G401 (cell line): Measurements from ENCODE around the gene GPN1. TPM values are rescaled to one million over a fixed set of nuclear protein-coding genes. Genes with fewer than 3 reads are reported as not detected.
A peak's percentile ranks its signal among the peaks of the same experiment; 100 is the strongest.
"Not testable (repeated sequence)": the region's sequence is repeated elsewhere in the genome, so short reads cannot be mapped to it uniquely, and the experiment has no call there.

Source experiments
- DNase-seq: peaks from one replicate; pipeline ENCODE4 v3.0.0-alpha.2; 2015; ENCODE audit warnings: low spot score
- in situ Hi-C: cut with HindIII; loops from 2 replicates; pipeline ENCODE4 v1.10.0; 2016; ENCODE audit warnings: low sequenced_read_pairs, mixed read lengths
- total RNA-seq: library from RNA; depleted of rRNA; stranded (reverse); fragments of >200 nt; shearing (Covaris generic); gene quantifications from 2 replicates; pipeline ENCODE4 v1.2.3, GENCODE V29; 2014; rRNA removed

GPN1 gene
- 45.7 and 63.6 TPM in 2 replicates for total RNA-seq

GRCh38 chr2:27628767-27629709 is at the start of gene GPN1, which contains the start of gene CCDC121:
GPN1 (plus strand) TSS chr2:27629050; CDS start chr2:27629059, 9 bp downstream.
CCDC121 (minus strand) TSS chr2:27629012; CDS start chr2:27627799, 1,213 bp downstream.
- in situ Hi-C loops, result loop anchor here (10.0 kb wide), 1 partner anchor 174 kb away; no protein-coding TSS in a partner anchor
- peak; percentile 90 for DNase-seq

GRCh38 chr2:27581417-27582128 is 47.3 kb upstream of the GPN1 start:
- in situ Hi-C loops, result no loop called here
- no peak for DNase-seq

- DNase-seq, result peak; percentile 1
- in situ Hi-C loops, result no loop called here
Measured at GRCh38 chr2:27582129-27582694, 46.6 kb upstream of the GPN1 start.

- peak; percentile 86 for DNase-seq
- in situ Hi-C loops, result no loop called here
Measured at GRCh38 chr2:27582695-27583389, 46.0 kb upstream of the GPN1 start, which contains the start of gene ZNF512. ZNF512 (plus strand) TSS chr2:27583042; CDS start chr2:27583113, 71 bp downstream.

- in situ Hi-C loops, result no loop called here
- DNase-seq, result no peak
Measured at GRCh38 chr2:27583390-27583915, 45.4 kb upstream of the GPN1 start.

GRCh38 chr2:27584597-27584996 is 44.3 kb upstream of the GPN1 start:
- no peak for DNase-seq
- in situ Hi-C loops, result no loop called here

GRCh38 chr2:27587025-27587424 is 41.8 kb upstream of the GPN1 start:
- in situ Hi-C loops, result no loop called here

GRCh38 chr2:27588308-27588707 is 40.5 kb upstream of the GPN1 start:
- in situ Hi-C loops, result no loop called here
- DNase-seq, result no peak

More at GRCh38 chr2:27587025-27587424, 41.8 kb upstream of the GPN1 start:
- no peak for DNase-seq

- in situ Hi-C loops, result no loop called here
- no peak for DNase-seq
Measured at GRCh38 chr2:27591745-27592144, 37.1 kb upstream of the GPN1 start.

GRCh38 chr2:27593240-27593639 is 35.6 kb upstream of the GPN1 start:
- no peak for DNase-seq
- in situ Hi-C loops, result no loop called here

- DNase-seq, in situ Hi-C loops: not testable (repeated sequence)
Measured at GRCh38 chr2:27594020-27594703, 34.7 kb upstream of the GPN1 start.

- in situ Hi-C loops, result not testable (repeated sequence)
Measured at GRCh38 chr2:27595412-27595811, 33.4 kb upstream of the GPN1 start.

GRCh38 chr2:27596627-27597026 is 32.2 kb upstream of the GPN1 start:
- in situ Hi-C loops, result no loop called here
- DNase-seq, result no peak

More at GRCh38 chr2:27595412-27595811, 33.4 kb upstream of the GPN1 start:
- not testable (repeated sequence) for DNase-seq

GRCh38 chr2:27606611-27607010 is 22.2 kb upstream of the GPN1 start:
- DNase-seq, result no peak
- in situ Hi-C loops, result no loop called here

GRCh38 chr2:27613985-27614384 is 14.9 kb upstream of the GPN1 start:
- in situ Hi-C loops, result no loop called here

GRCh38 chr2:27615316-27615715 is 13.5 kb upstream of the GPN1 start:
- in situ Hi-C loops, result no loop called here
- DNase-seq, result no peak

More at GRCh38 chr2:27613985-27614384, 14.9 kb upstream of the GPN1 start:
- no peak for DNase-seq

GRCh38 chr2:27621524-27621923 is 7.3 kb upstream of the GPN1 start:
- DNase-seq, result no peak
- in situ Hi-C loops, result loop anchor here (10.0 kb wide), 1 partner anchor 167 kb away; no protein-coding TSS in a partner anchor

GRCh38 chr2:27622921-27623384 is 5.9 kb upstream of the GPN1 start:
- DNase-seq, result no peak
- in situ Hi-C loops, result loop anchor here (10.0 kb wide), 1 partner anchor 168 kb away; no protein-coding TSS in a partner anchor
